Hippocampal formation (tissue), 2 donors: ENCODE data around the gene CLTC.
"Not testable (repeated sequence)": the region's sequence is repeated elsewhere in the genome, so short reads cannot be mapped to it uniquely, and the experiment has no call there.

Experiments
- DNase-seq, 2 donors: peaks; one replicate each; lab custom pipeline; 2025; lab: John Stamatoyannopoulos, UW

CLTC gene

GRCh38 chr17:59634632-59635541 lies 15.2 kb downstream of the CLTC start:
- no peak for DNase-seq

GRCh38 chr17:59637611-59638310 lies 18.1 kb downstream of the CLTC start:
- DNase-seq = no peak

- DNase-seq = no peak
Measured at GRCh38 chr17:59638553-59638952, 18.9 kb downstream of the CLTC start.

GRCh38 chr17:59641799-59642484 lies 22.2 kb downstream of the CLTC start:
- no peak for DNase-seq

GRCh38 chr17:59642565-59642964 lies 22.9 kb downstream of the CLTC start:
- DNase-seq = no peak

- no peak for DNase-seq
Measured at GRCh38 chr17:59643159-59644140, 23.8 kb downstream of the CLTC start.

GRCh38 chr17:59647288-59647687 lies 27.6 kb downstream of the CLTC start:
- DNase-seq = no peak

GRCh38 chr17:59649886-59650285 lies 30.2 kb downstream of the CLTC start:
- DNase-seq = no peak

GRCh38 chr17:59650642-59651041 lies 30.9 kb downstream of the CLTC start:
- DNase-seq = no peak

GRCh38 chr17:59651346-59651745 lies 31.7 kb downstream of the CLTC start:
- no peak for DNase-seq

- DNase-seq = no peak
Measured at GRCh38 chr17:59652119-59652518, 32.4 kb downstream of the CLTC start.

- DNase-seq = not testable (repeated sequence)
Measured at GRCh38 chr17:59656624-59657023, 36.9 kb downstream of the CLTC start.

- DNase-seq = no peak
Measured at GRCh38 chr17:59666235-59666634, 46.5 kb downstream of the CLTC start.

- DNase-seq = no peak
Measured at GRCh38 chr17:59668816-59669215, 49.1 kb downstream of the CLTC start.

GRCh38 chr17:59669411-59669810 lies 49.7 kb downstream of the CLTC start:
- no peak for DNase-seq

GRCh38 chr17:59669944-59670343 lies 50.2 kb downstream of the CLTC start:
- DNase-seq = no peak

- DNase-seq = no peak
Measured at GRCh38 chr17:59671386-59671785, 51.7 kb downstream of the CLTC start.

GRCh38 chr17:59675231-59675630 lies 55.5 kb downstream of the CLTC start:
- no peak for DNase-seq

- DNase-seq = no peak
Measured at GRCh38 chr17:59676716-59677115, 57.0 kb downstream of the CLTC start.

- no peak for DNase-seq
Measured at GRCh38 chr17:59678918-59679317, 59.2 kb downstream of the CLTC start.

GRCh38 chr17:59680314-59680713 lies 60.6 kb downstream of the CLTC start:
- DNase-seq = no peak
